Endothelial cell (in vitro differentiated cells): ENCODE data around the gene RHOG. TPM values are rescaled to one million over a fixed set of nuclear protein-coding genes. Genes with fewer than 3 reads are reported as not detected.

ENCODE experiments used
- DNase-seq: peaks from one replicate; pipeline ENCODE4 v3.0.0; 2021; ENCODE audit warnings: low spot score
- H3K27ac Mint-ChIP-seq: one replicate; pipeline ENCODE4 v1.8.0; 2021; ENCODE audit warnings: mixed read lengths, inconsistent platforms; ENCODE audit not compliant: unreplicated experiment
- H3K27me3 Mint-ChIP-seq: one replicate; pipeline ENCODE4 v1.8.0; 2021; ENCODE audit warnings: mild to moderate bottlenecking, moderate library complexity, mixed read lengths, inconsistent platforms; ENCODE audit not compliant: unreplicated experiment
- H3K36me3 Mint-ChIP-seq: one replicate; pipeline ENCODE4 v1.8.0; 2021; ENCODE audit warnings: mild to moderate bottlenecking, low read depth, mixed read lengths, inconsistent platforms; ENCODE audit not compliant: unreplicated experiment
- H3K4me1 Mint-ChIP-seq: one replicate; pipeline ENCODE4 v1.8.0; 2021; ENCODE audit warnings: mild to moderate bottlenecking, mixed read lengths, inconsistent platforms; ENCODE audit not compliant: unreplicated experiment
- H3K4me3 Mint-ChIP-seq: one replicate; pipeline ENCODE4 v1.8.0; 2021; ENCODE audit warnings: mild to moderate bottlenecking, mixed read lengths, inconsistent platforms; ENCODE audit not compliant: unreplicated experiment
- H3K9me3 Mint-ChIP-seq: one replicate; pipeline ENCODE4 v1.8.0; 2021; ENCODE audit warnings: mixed read lengths, inconsistent platforms; ENCODE audit not compliant: unreplicated experiment
- CTCF ChIP-seq: fragments of 200-600 bp; sonication (generic); IDR thresholded peaks from one replicate; pipeline ENCODE4 v1.5.0; 2021; ENCODE audit warnings: antibody characterized with exemption; ENCODE audit not compliant: unreplicated experiment
- total RNA-seq: library from RNA; stranded (reverse); fragmentation: NEBNext Ultra II Directional; extraction: Animal tissue kit (Norgen Biotek cat#: 25700); gene quantifications from one replicate; pipeline ENCODE4 v1.2.1, GENCODE V29; 2021; ENCODE audit not compliant: unreplicated experiment

RHOG gene
- total RNA-seq, 1 donor from 2014 or later = 76.5 TPM

- peaks cover 9% of the 10 kb centered on the region for H3K27me3 Mint-ChIP-seq
- H3K9me3 Mint-ChIP-seq = peaks cover 4% of the 10 kb centered on the region
- H3K4me1 Mint-ChIP-seq = peaks cover 10% of the 10 kb centered on the region
- peak; percentile 64 for DNase-seq
- H3K27ac Mint-ChIP-seq = no peak overlapping the region
- H3K4me3 Mint-ChIP-seq = no peak overlapping the region
- no peaks in the 10 kb centered on the region for H3K36me3 Mint-ChIP-seq
- TF ChIP-seq CTCF = peak; percentile 68
These were observed 8.6 kb upstream of the RHOG start for GRCh38 chr11:3849297-3849874.

DNA sequence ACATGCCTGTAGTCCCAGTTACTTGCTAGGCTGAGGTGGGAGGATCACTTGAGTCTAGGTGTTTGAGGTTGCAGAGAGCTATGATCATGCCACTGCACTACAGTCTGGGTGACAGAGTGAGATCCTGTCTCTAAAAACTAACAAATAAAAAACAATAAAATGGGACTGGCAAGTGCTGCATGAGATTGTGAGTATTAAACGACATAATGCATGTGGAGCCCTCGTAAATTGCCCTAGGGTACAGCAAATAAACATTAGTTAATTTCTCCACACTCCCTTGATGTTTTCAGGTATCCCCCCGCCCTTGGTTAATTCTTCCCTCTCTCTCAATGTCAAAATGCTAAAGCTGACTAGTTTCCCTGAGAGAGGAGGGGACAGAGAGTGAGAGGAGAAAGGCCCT, 4.9 kb upstream of the RHOG start:
- TF ChIP-seq CTCF = no peak
- peaks cover 3% of the 10 kb centered on the region for H3K27me3 Mint-ChIP-seq
- H3K27ac Mint-ChIP-seq = no peak overlapping the region
- peaks cover 4% of the 10 kb centered on the region for H3K4me1 Mint-ChIP-seq
- no peak for DNase-seq
- H3K36me3 Mint-ChIP-seq = no peaks in the 10 kb centered on the region
- no peak overlapping the region for H3K4me3 Mint-ChIP-seq
- H3K9me3 Mint-ChIP-seq = no peaks in the 10 kb centered on the region

DNA sequence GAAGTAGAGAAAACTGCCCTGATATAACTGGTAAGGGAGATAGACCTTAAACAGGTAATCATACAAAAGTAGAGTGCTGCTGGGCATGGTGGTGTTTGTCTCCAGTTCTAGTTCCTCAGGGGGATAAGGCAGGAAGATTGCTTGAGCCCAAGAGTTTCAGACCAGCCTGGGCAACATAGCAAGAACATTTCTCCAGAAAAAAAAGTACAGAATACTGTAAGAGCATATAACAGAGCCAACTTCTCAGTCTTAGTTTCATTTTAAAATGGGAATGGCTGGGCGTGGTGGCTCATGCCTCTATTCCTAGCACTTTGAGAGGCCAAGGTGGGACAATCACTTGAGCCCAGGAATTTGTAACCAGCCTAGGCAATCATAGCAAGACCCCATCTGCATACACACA, 4.5 kb upstream of the RHOG start:
- TF ChIP-seq CTCF = no peak
- H3K9me3 Mint-ChIP-seq = no peaks in the 10 kb centered on the region
- no peak overlapping the region for H3K27ac Mint-ChIP-seq
- H3K4me1 Mint-ChIP-seq = peaks cover 4% of the 10 kb centered on the region
- H3K27me3 Mint-ChIP-seq = peaks cover 3% of the 10 kb centered on the region
- no peaks in the 10 kb centered on the region for H3K36me3 Mint-ChIP-seq
- H3K4me3 Mint-ChIP-seq = no peak overlapping the region
- no peak for DNase-seq

GRCh38 chr11:3843326-3843725, 2.6 kb upstream of the RHOG start:
- Mint-ChIP-seq H3K27me3 (peaks cover 16% of the 10 kb centered on the region), H3K4me1 (peaks cover 22% of the 10 kb centered on the region), H3K4me3 (no peak overlapping the region), H3K36me3 (peaks cover 14% of the 10 kb centered on the region), H3K9me3 (no peaks in the 10 kb centered on the region), H3K27ac (no peak overlapping the region)
- DNase-seq = no peak
- no peak for TF ChIP-seq CTCF

- peak; percentile 62 for TF ChIP-seq CTCF
- peaks cover 23% of the 10 kb centered on the region for H3K36me3 Mint-ChIP-seq
- H3K27me3 Mint-ChIP-seq = peaks cover 16% of the 10 kb centered on the region
- H3K4me1 Mint-ChIP-seq = peaks cover 36% of the 10 kb centered on the region
- DNase-seq = peak; percentile 87
- no peaks in the 10 kb centered on the region for H3K9me3 Mint-ChIP-seq
- peak overlapping the region; percentile 61 for H3K27ac Mint-ChIP-seq
- peak overlapping the region; percentile 84 for H3K4me3 Mint-ChIP-seq
These were observed 929 bp upstream of the RHOG start for GRCh38 chr11:3841426-3842350.
